ENCODE data around the gene SYN1. TPM values are rescaled to one million over a fixed set of nuclear protein-coding genes. Genes with fewer than 3 reads are reported as not detected.

Gene SYN1
- total RNA-seq, 1 experiment from 2014 or later, result not detected

- no peak for DNase-seq (ENCODE audit: low spot score)
Observed at GRCh38 chrX:47597222-47597621, 22.4 kb downstream of the SYN1 start.

- DNase-seq (ENCODE audit: low spot score), result no peak
Observed at GRCh38 chrX:47596256-47596655, 23.4 kb downstream of the SYN1 start.

- DNase-seq (ENCODE audit: low spot score), result no peak
Observed at GRCh38 chrX:47595716-47596251, 23.9 kb downstream of the SYN1 start.

- DNase-seq (ENCODE audit: low spot score), result no peak
Observed at GRCh38 chrX:47593522-47593921, 26.1 kb downstream of the SYN1 start.

GRCh38 chrX:47590984-47591383 is 28.7 kb downstream of the SYN1 start:
- DNase-seq (ENCODE audit: low spot score), result no peak

- DNase-seq (ENCODE audit: low spot score), result no peak
Observed at GRCh38 chrX:47587906-47588735, 31.5 kb downstream of the SYN1 start.

GRCh38 chrX:47587091-47587891 is 32.4 kb downstream of the SYN1 start:
- DNase-seq (ENCODE audit: low spot score), result no peak

GRCh38 chrX:47586043-47586787 is 33.4 kb downstream of the SYN1 start:
- DNase-seq (ENCODE audit: low spot score), result no peak

GRCh38 chrX:47585273-47585672 is 34.4 kb downstream of the SYN1 start:
- DNase-seq (ENCODE audit: low spot score), result no peak

GRCh38 chrX:47584714-47585113 is 34.9 kb downstream of the SYN1 start:
- no peak for DNase-seq (ENCODE audit: low spot score)

- no peak for DNase-seq (ENCODE audit: low spot score)
Observed at GRCh38 chrX:47583240-47583861, 36.3 kb downstream of the SYN1 start.

GRCh38 chrX:47581731-47582647 is 37.7 kb downstream of the SYN1 start, which contains the start of gene TIMP1:
TSS of gene TIMP1 (plus strand) at chrX:47582436. CDS start at chrX:47583416, 980 bp downstream.
- peak; percentile 94 for DNase-seq (ENCODE audit: low spot score)

GRCh38 chrX:47579537-47579936 is 40.1 kb downstream of the SYN1 start:
- DNase-seq (ENCODE audit: low spot score), result peak; percentile 51

GRCh38 chrX:47578692-47579091 is 41.0 kb downstream of the SYN1 start:
- no peak for DNase-seq (ENCODE audit: low spot score)

- no peak for DNase-seq (ENCODE audit: low spot score)
Observed at GRCh38 chrX:47577901-47578300, 41.8 kb downstream of the SYN1 start.

GRCh38 chrX:47577424-47577823 is 42.2 kb downstream of the SYN1 start:
- no peak for DNase-seq (ENCODE audit: low spot score)

- no peak for DNase-seq (ENCODE audit: low spot score)
Observed at GRCh38 chrX:47576021-47576898, 43.4 kb downstream of the SYN1 start.

- DNase-seq (ENCODE audit: low spot score), result no peak
Observed at GRCh38 chrX:47574547-47575301, 44.9 kb downstream of the SYN1 start.

Data from H4 (cell line).